ENCODE data around the gene SMAD3. TPM values are rescaled to one million over a fixed set of nuclear protein-coding genes. Genes with fewer than 3 reads are reported as not detected.

Gene SMAD3
- total RNA-seq, 4 donors from 2014 or later, result 25.3 to 54.2 (median 40.0) TPM

- TF ChIP-seq CTCF (IDR thresholded peaks at IDR 0.05; ENCODE audit: low read depth), result no peak
Measured at GRCh38 chr15:67219288-67219687, 153.9 kb downstream of the SMAD3 start.

GRCh38 chr15:67224889-67225288, 159.5 kb downstream of the SMAD3 start:
- no peak for TF ChIP-seq CTCF (IDR thresholded peaks at IDR 0.05; ENCODE audit: low read depth)

GRCh38 chr15:67225336-67225735, 159.9 kb downstream of the SMAD3 start:
- no peak for TF ChIP-seq CTCF (IDR thresholded peaks at IDR 0.05; ENCODE audit: low read depth)

DNA sequence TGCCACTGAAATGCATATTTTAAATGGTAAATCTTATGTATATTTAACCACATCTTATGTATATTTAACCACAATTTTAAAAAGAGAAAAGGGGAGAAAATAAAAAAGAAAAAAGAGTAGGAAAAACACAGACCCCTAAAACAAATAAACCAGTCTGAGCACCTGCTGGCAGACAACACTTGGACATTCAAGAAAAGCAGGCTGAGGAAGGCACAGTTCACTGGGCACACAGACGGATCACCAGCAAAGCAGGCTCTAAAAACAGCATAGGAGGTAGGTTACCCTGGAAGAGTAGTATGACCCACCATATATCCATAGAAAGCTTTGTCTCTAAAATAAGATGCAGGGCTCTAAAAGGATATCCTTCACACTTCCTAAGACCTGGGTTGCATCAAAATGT, 162.0 kb downstream of the SMAD3 start:
- TF ChIP-seq CTCF (IDR thresholded peaks at IDR 0.05; ENCODE audit: low read depth), result no peak

- TF ChIP-seq CTCF (IDR thresholded peaks at IDR 0.05; ENCODE audit: low read depth), result no peak
Measured at GRCh38 chr15:67227846-67228245, 162.4 kb downstream of the SMAD3 start.

DNA sequence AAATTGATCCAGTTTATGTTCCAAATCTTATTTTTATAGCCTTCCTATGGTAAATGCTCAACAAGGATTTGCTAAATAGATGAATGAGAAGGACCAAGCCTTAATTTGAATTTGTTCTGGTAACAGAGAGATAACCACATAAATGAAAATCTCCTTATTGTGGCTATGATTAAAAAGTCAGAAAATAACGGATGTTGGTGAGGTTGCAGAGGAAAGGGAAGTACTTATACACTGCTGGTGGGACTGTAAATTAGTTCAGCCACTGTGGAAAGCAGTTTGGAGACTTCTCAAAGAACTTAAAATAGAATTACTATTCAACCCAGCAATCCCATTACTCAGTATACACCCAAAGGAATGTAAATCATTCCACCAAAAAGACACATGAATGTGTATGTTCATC, 162.9 kb downstream of the SMAD3 start:
- no peak for TF ChIP-seq CTCF (IDR thresholded peaks at IDR 0.05; ENCODE audit: low read depth)

DNA sequence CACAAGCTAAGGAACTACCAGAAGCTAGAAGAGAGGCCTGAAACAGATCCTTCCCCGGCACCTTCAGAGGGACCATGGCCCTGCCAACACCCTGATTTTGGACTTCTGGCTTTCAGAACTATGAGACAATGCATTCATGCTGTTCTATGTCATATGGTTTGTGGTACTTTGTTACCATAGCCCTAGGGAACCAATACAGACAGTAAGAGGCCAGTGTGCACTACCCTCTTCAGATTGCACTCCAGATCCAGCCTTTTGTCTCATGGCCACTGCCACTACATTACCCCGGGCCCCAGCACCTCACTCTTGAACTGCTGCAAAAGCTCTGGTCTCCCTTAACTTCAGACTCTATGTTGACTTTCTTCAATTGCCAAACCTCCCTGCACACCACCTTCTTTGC, 165.1 kb downstream of the SMAD3 start:
- TF ChIP-seq CTCF (IDR thresholded peaks at IDR 0.05; ENCODE audit: low read depth), result no peak

All from subcutaneous adipose tissue (tissue), 4 donors.